GM21423 (cell line): ENCODE data around the gene RAD9A.

Experiments
- ATAC-seq: cut with Tn5 transposase; IDR thresholded peaks from one replicate; pipeline ENCODE4 v1.9.1; 2021; ENCODE audit warnings: mild to moderate bottlenecking, moderate library complexity; ENCODE audit not compliant: unreplicated experiment

RAD9A gene

GRCh38 chr11:67438158-67438902, 46.5 kb downstream of the RAD9A start:
- no peak for ATAC-seq

GRCh38 chr11:67439321-67440228, 47.8 kb downstream of the RAD9A start:
- ATAC-seq, result no peak

- ATAC-seq, result no peak
Measured at GRCh38 chr11:67440229-67441097, 48.7 kb downstream of the RAD9A start.

GRCh38 chr11:67441098-67441563, 49.3 kb downstream of the RAD9A start:
- no peak for ATAC-seq

- no peak for ATAC-seq
Measured at GRCh38 chr11:67441731-67442351, 50.1 kb downstream of the RAD9A start.

- peak; percentile 8 for ATAC-seq
Measured at GRCh38 chr11:67442504-67443404, 51.0 kb downstream of the RAD9A start.

GRCh38 chr11:67445515-67445914, 53.7 kb downstream of the RAD9A start:
- ATAC-seq, result no peak
